HCT116 (cell line): ENCODE results near the gene CBY1. TPM values are rescaled to one million over a fixed set of nuclear protein-coding genes. Genes with fewer than 3 reads are reported as not detected.

Source experiments
- ATAC-seq: fragments of 200-7000 bp; cut with Tn5 transposase; 2 replicates; pipeline ENCODE4 v1.9.1; 2020; ENCODE audit warnings: mild to moderate bottlenecking, moderate library complexity
- BruUV-seq: library from RNA; stranded (reverse); fragments of 400-500 nt; replicated peaks from 2 replicates; lab custom pipeline; 2021; lab: Mats Ljungman, UMichigan
- CTCF ChIA-PET: fragments of 300-600 bp; sonication (Branson Sonifier 250); formaldehyde crosslinking; loops from one replicate; lab custom pipeline; 2021; ENCODE audit warnings: antibody characterized with exemption; lab: Charles Lee
- POLR2A ChIA-PET: fragments of 300-600, 350-600 bp; sonication (Branson Sonifier 250); formaldehyde crosslinking; loops from one replicate; lab custom pipeline; 2021; ENCODE audit warnings: antibody characterized with exemption; lab: Charles Lee
- RAD21 ChIA-PET, 2 experiments: fragments of 300-600 bp; sonication (Branson Sonifier 250); formaldehyde crosslinking; loops; one replicate each; lab custom pipeline; 2023; ENCODE audit warnings: low total read pairs in 2 of 2; ENCODE audit not compliant: uncharacterized antibody in 2 of 2, unreplicated experiment in 2 of 2, low non-redundant PET in 1 of 2; lab: Charles Lee
- DNase-seq: peaks from one replicate; pipeline ENCODE4 v3.0.0-alpha.2; 2010; ENCODE audit warnings: low read depth, low spot score
- H2AFZ ChIP-seq: fragments of 200-600 bp; shearing (Covaris generic), sonication (generic); 2 replicates; pipeline ENCODE4 v1.6.1; 2017; ENCODE audit warnings: low read depth, mixed run types, mixed read lengths, antibody characterized with exemption, low read length; ENCODE audit not compliant: poor library complexity, severe bottlenecking
- H3K27ac ChIP-seq: 2 replicates; pipeline ENCODE4 v1.5.1; 2012; ENCODE audit warnings: low read depth, low read length
- H3K27me3 ChIP-seq: fragments of 200-600 bp; sonication (generic); 2 replicates; pipeline ENCODE4 v1.6.1; 2016; ENCODE audit warnings: mixed run types, low read length, mixed read lengths; ENCODE audit not compliant: insufficient read depth
- H3K36me3 ChIP-seq, 2 experiments: fragments of 200-500 bp in 1 of 2; fragments of 200-600 bp in 1 of 2; sonication (Bioruptor generic) in 1 of 2; sonication (generic) in 1 of 2; 2 replicates each; pipeline versions ENCODE4 v1.5.1 to v1.6.1; 2014 to 2016; ENCODE audit warnings: low read length in 2 of 2, inconsistent platforms in 1 of 2, mixed read lengths in 1 of 2, mixed run types in 1 of 2; ENCODE audit not compliant: insufficient read depth in 2 of 2, control insufficient read depth in 1 of 2
- H3K4me1 ChIP-seq, 2 experiments: fragments of 200-600 bp in 1 of 2; sonication (generic) in 1 of 2; 2 replicates each; pipeline versions ENCODE4 v1.5.1 to v1.6.1; 2012 to 2017; ENCODE audit warnings: low read length in 2 of 2, inconsistent platforms in 1 of 2, mild to moderate bottlenecking in 1 of 2, mixed read lengths in 1 of 2, mixed run types in 1 of 2, moderate library complexity in 1 of 2; ENCODE audit not compliant: insufficient read depth in 2 of 2, control insufficient read depth in 1 of 2
- H3K4me2 ChIP-seq: fragments of 200-600 bp; sonication (generic); 2 replicates; pipeline ENCODE4 v1.6.1; 2017; ENCODE audit warnings: mixed run types, low read length, mixed read lengths
- H3K4me3 ChIP-seq, 2 experiments: fragments of 200-600 bp in 1 of 2; sonication (generic) in 1 of 2; replicated peaks in 1 of 2; 2 replicates each; pipeline ENCODE4 v1.5.1; 2011 to 2016; ENCODE audit warnings: low read length in 2 of 2, control low read depth in 1 of 2, low read depth in 1 of 2, mild to moderate bottlenecking in 1 of 2, mixed read lengths in 1 of 2, mixed run types in 1 of 2
- H3K79me2 ChIP-seq: fragments of 200-600 bp; sonication (generic); 2 replicates; pipeline ENCODE4 v1.6.1; 2017; ENCODE audit warnings: mild to moderate bottlenecking, mixed run types, low read length, moderate library complexity, mixed read lengths; ENCODE audit not compliant: insufficient read depth
- H3K9ac ChIP-seq: fragments of 200-600 bp; sonication (generic); 2 replicates; pipeline ENCODE4 v1.6.1; 2016; ENCODE audit warnings: low read length, mixed read lengths
- H3K9me2 ChIP-seq: fragments of 200-600 bp; sonication (generic), shearing (Covaris generic); 2 replicates; pipeline ENCODE4 v1.6.1; 2017; ENCODE audit warnings: mixed run types, mild to moderate bottlenecking, moderate library complexity; ENCODE audit not compliant: insufficient read depth
- H3K9me3 ChIP-seq, 2 experiments: fragments of 200-500 bp in 1 of 2; fragments of 200-600 bp in 1 of 2; sonication (Bioruptor generic) in 1 of 2; sonication (generic) in 1 of 2; 2 replicates each; pipeline ENCODE4 v1.6.1; 2014 to 2017; ENCODE audit warnings: low read length in 2 of 2, mixed read lengths in 2 of 2, inconsistent platforms in 1 of 2, low read depth in 1 of 2, mild to moderate bottlenecking in 1 of 2, mixed run types in 1 of 2, moderate library complexity in 1 of 2; ENCODE audit not compliant: control insufficient read depth in 1 of 2, insufficient read depth in 1 of 2
- H4K20me1 ChIP-seq: fragments of 200-600 bp; sonication (generic), shearing (Covaris generic); 2 replicates; pipeline ENCODE4 v1.6.1; 2017; ENCODE audit warnings: mixed run types, mild to moderate bottlenecking, moderate library complexity; ENCODE audit not compliant: insufficient read depth
- CBX3 ChIP-seq: IDR thresholded peaks from 2 replicates; pipeline ENCODE4 v1.6.1; 2012; ENCODE audit warnings: low read depth
- CEBPB ChIP-seq: IDR thresholded peaks from 2 replicates; pipeline ENCODE4 v1.6.1; 2012; ENCODE audit warnings: low read depth
- EGR1 ChIP-seq: IDR thresholded peaks from 2 replicates; pipeline ENCODE4 v1.6.1; 2012; ENCODE audit warnings: low read depth
- ELF1 ChIP-seq: IDR thresholded peaks from 2 replicates; pipeline ENCODE4 v1.6.1; 2012; ENCODE audit warnings: low read depth, borderline replicate concordance
- EZH2 ChIP-seq: fragments of 200-600 bp; sonication (generic); IDR thresholded peaks from 2 replicates; pipeline ENCODE4 v1.6.1; 2017; ENCODE audit warnings: antibody characterized with exemption, mixed run types
- POLR2AphosphoS5 ChIP-seq: IDR thresholded peaks from 2 replicates; pipeline ENCODE4 v1.6.1; 2011; ENCODE audit warnings: mild to moderate bottlenecking, low read depth, low read length, moderate library complexity
- RAD21 ChIP-seq: IDR thresholded peaks from 2 replicates; pipeline ENCODE4 v1.6.1; 2012; ENCODE audit warnings: low read depth, mild to moderate bottlenecking
- SP1 ChIP-seq: IDR thresholded peaks from 2 replicates; pipeline ENCODE4 v1.6.1; 2012; ENCODE audit warnings: low read depth
- TCF7L2 ChIP-seq: IDR thresholded peaks from 2 replicates; pipeline ENCODE4 v1.7.0; 2011; ENCODE audit warnings: borderline replicate concordance, inconsistent platforms; ENCODE audit not compliant: insufficient read depth, insufficient read length; ENCODE audit errors: extremely low read depth
- YY1 ChIP-seq: IDR thresholded peaks from 2 replicates; pipeline ENCODE4 v1.6.1; 2011; ENCODE audit warnings: low read length, low read depth, moderate library complexity, mild to moderate bottlenecking; ENCODE audit not compliant: insufficient replicate concordance; ENCODE audit errors: extremely low read depth
- intact Hi-C: fragments of 100-400 bp; cut with micrococcal nuclease; formaldehyde crosslinking; loops from 2 replicates; pipeline ENCODE4 v1.10.0; 2022
- total RNA-seq: library from RNA; stranded (reverse); gene quantifications from one replicate; pipeline ENCODE4 v1.2.1, GENCODE V29; 2021; ENCODE audit not compliant: unreplicated experiment
- TF ChIP-seq, protein P1 (sequence below): IDR thresholded peaks from 2 replicates; pipeline ENCODE4 v1.6.1; 2011; ENCODE audit warnings: mild to moderate bottlenecking, low read length, moderate library complexity; ENCODE audit not compliant: insufficient replicate concordance; ENCODE audit errors: extremely low read depth
- TF ChIP-seq, protein P2 (sequence below), 3 experiments: fragments of 200-600 bp in 1 of 3; sonication (generic) in 1 of 3; IDR thresholded peaks in 2 of 3; conservative IDR thresholded peaks in 1 of 3; 2 replicates each; pipeline ENCODE4 v1.5.1; 2012 to 2017; ENCODE audit warnings: low read depth in 2 of 3, low read length in 2 of 3, antibody characterized with exemption in 1 of 3, borderline replicate concordance in 1 of 3, control low read depth in 1 of 3, mild to moderate bottlenecking in 1 of 3, mixed read lengths in 1 of 3, mixed run types in 1 of 3, moderate library complexity in 1 of 3; ENCODE audit not compliant: insufficient read depth in 1 of 3

The CBY1 gene
- total RNA-seq, 1 experiment from 2014 or later: 27.6 TPM

DNA sequence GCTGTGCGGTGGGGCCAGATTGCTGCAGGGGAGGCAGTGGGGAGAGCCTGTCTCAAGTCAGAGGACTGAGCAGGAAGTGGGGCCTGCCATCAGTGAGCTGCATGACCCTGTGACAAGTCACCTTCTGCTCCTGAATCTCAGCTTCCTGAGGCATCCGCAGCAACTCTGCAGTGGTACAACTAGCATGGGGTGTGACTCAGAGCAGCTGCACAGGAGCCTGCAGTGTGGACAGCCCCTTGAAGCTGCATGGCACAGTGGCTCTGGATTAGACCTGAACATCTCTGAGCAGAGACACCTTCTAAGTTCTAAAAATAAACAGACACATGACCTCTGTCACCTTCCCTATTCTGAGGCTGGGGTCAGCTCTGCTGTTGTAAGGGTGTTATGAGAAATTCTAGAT lies 18.2 kb upstream of the CBY1 start:
- intact Hi-C loops: no loop called here
- POLR2A ChIA-PET: no interaction called here
- no peak overlapping the region for H3K27ac ChIP-seq
- DNase-seq (no peak), ATAC-seq (no peak)
- no TSS peak for BruUV-seq
- CTCF ChIA-PET: no interaction called here
- H3K36me3 ChIP-seq: peaks cover 0 to 6% of the 10 kb centered on the region in 2 experiments; a peak in 2 of 4 replicates
- H3K9ac ChIP-seq: no peak overlapping the region
- H2AFZ ChIP-seq: no peak overlapping the region
- H3K9me3 ChIP-seq: no peaks in the 10 kb centered on the region
- no peak overlapping the region for H3K4me3 ChIP-seq
- H3K4me1 ChIP-seq: no peaks in the 10 kb centered on the region
- no peaks in the 10 kb centered on the region for H3K27me3 ChIP-seq
- no peaks in the 10 kb centered on the region for H3K79me2 ChIP-seq
- H3K4me2 ChIP-seq: no peak overlapping the region
- no peaks in the 10 kb centered on the region for H3K9me2 ChIP-seq
- RAD21 ChIA-PET: interaction anchor here in 1 of 2 experiments (0.6 kb wide), 1 partner anchor 476 kb away, joined by 3 read pairs; no protein-coding TSS in a partner anchor
- TF ChIP-seq, protein P1, sequence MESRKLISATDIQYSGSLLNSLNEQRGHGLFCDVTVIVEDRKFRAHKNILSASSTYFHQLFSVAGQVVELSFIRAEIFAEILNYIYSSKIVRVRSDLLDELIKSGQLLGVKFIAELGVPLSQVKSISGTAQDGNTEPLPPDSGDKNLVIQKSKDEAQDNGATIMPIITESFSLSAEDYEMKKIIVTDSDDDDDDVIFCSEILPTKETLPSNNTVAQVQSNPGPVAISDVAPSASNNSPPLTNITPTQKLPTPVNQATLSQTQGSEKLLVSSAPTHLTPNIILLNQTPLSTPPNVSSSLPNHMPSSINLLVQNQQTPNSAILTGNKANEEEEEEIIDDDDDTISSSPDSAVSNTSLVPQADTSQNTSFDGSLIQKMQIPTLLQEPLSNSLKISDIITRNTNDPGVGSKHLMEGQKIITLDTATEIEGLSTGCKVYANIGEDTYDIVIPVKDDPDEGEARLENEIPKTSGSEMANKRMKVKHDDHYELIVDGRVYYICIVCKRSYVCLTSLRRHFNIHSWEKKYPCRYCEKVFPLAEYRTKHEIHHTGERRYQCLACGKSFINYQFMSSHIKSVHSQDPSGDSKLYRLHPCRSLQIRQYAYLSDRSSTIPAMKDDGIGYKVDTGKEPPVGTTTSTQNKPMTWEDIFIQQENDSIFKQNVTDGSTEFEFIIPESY: no peak
- TF ChIP-seq EZH2 (no peak), RAD21 (no peak), TCF7L2 (no peak), ELF1 (no peak), EGR1 (no peak), POLR2AphosphoS5 (no peak), SP1 (no peak)
- no peaks in the 10 kb centered on the region for H4K20me1 ChIP-seq

DNA sequence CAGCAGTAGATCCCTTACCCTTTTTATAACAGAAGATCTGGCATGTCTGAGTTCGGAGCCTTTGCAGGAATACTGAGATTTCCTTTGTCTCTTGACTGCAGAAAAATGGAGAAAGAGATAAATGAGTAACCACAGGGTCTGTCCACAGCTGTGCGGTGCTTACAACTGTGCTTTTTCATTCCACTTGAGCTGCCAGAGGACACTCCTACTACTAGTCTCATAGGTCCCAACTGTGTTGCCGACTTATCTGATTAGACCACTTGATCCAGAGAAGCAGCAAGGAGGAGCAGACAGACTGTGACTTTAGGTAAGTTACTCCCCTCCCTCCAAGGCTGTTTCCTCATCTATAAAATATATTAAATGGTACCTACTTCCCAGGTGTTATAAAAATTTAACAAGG lies 17.7 kb upstream of the CBY1 start:
- H3K9me2 ChIP-seq: no peaks in the 10 kb centered on the region
- no peak overlapping the region for H3K27ac ChIP-seq
- H3K4me3 ChIP-seq: no peak overlapping the region
- POLR2A ChIA-PET: no interaction called here
- intact Hi-C loops: no loop called here
- no peak overlapping the region for H2AFZ ChIP-seq
- H3K9me3 ChIP-seq: no peaks in the 10 kb centered on the region
- H3K27me3 ChIP-seq: no peaks in the 10 kb centered on the region
- ATAC-seq (no peak), DNase-seq (no peak)
- no peaks in the 10 kb centered on the region for H3K79me2 ChIP-seq
- RAD21 ChIA-PET: no interaction called here
- H3K4me2 ChIP-seq: no peak overlapping the region
- no peaks in the 10 kb centered on the region for H3K4me1 ChIP-seq
- no TSS peak for BruUV-seq
- H3K9ac ChIP-seq: no peak overlapping the region
- H4K20me1 ChIP-seq: no peaks in the 10 kb centered on the region
- H3K36me3 ChIP-seq: peaks cover 0 to 6% of the 10 kb centered on the region in 2 experiments; a peak in 2 of 4 replicates
- CTCF ChIA-PET: no interaction called here
- TF ChIP-seq, protein P1: no peak
- TF ChIP-seq ELF1 (no peak), YY1 (no peak), CBX3 (no peak), CEBPB (no peak), EZH2 (no peak), SP1 (no peak)
- TF ChIP-seq, protein P2, sequence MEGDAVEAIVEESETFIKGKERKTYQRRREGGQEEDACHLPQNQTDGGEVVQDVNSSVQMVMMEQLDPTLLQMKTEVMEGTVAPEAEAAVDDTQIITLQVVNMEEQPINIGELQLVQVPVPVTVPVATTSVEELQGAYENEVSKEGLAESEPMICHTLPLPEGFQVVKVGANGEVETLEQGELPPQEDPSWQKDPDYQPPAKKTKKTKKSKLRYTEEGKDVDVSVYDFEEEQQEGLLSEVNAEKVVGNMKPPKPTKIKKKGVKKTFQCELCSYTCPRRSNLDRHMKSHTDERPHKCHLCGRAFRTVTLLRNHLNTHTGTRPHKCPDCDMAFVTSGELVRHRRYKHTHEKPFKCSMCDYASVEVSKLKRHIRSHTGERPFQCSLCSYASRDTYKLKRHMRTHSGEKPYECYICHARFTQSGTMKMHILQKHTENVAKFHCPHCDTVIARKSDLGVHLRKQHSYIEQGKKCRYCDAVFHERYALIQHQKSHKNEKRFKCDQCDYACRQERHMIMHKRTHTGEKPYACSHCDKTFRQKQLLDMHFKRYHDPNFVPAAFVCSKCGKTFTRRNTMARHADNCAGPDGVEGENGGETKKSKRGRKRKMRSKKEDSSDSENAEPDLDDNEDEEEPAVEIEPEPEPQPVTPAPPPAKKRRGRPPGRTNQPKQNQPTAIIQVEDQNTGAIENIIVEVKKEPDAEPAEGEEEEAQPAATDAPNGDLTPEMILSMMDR (IDR thresholded peaks at IDR 0.05 in 2 of 3, conservative IDR thresholded peaks at IDR 0.05 in 1 of 3; ENCODE audit: borderline replicate concordance in 1 of 3, insufficient read depth in 1 of 3, low read depth in 2 of 3, low read length in 2 of 3): no peak
